CD14-positive monocyte (primary cell): ENCODE data around the gene CACNA2D2. TPM values are rescaled to one million over a fixed set of nuclear protein-coding genes. Genes with fewer than 3 reads are reported as not detected.

Experiments
- DNase-seq, 3 donors: peaks; one replicate each; pipeline ENCODE4 v3.0.0-alpha.2; 2011 to 2022
- H2AFZ ChIP-seq: 2 replicates; pipeline ENCODE4 v1.6.0; 2012; ENCODE audit warnings: mild to moderate bottlenecking, low read depth, low read length, inconsistent platforms; ENCODE audit not compliant: insufficient read depth, poor library complexity, severe bottlenecking
- H3K27ac ChIP-seq, 2 donors: 1 replicate in 1 of 2; 2 replicates in 1 of 2; pipeline ENCODE4 v1.5.1; 2012 to 2013; ENCODE audit warnings: low read length in 2 of 2, control low read depth in 1 of 2, inconsistent platforms in 1 of 2, low read depth in 1 of 2, mild to moderate bottlenecking in 1 of 2
- H3K27me3 ChIP-seq, 2 donors: one replicate each; pipeline versions ENCODE4 v1.6.0 to v1.6.1; 2011 to 2013; ENCODE audit warnings: low read length in 2 of 2; ENCODE audit not compliant: control insufficient read depth in 2 of 2, insufficient read depth in 2 of 2
- H3K36me3 ChIP-seq, 2 donors: replicated peaks in 1 of 2; 1 replicate in 1 of 2; 2 replicates in 1 of 2; pipeline versions ENCODE4 v1.5.1 to v1.6.1; 2012 to 2013; ENCODE audit warnings: low read length in 2 of 2, control low read depth in 1 of 2, inconsistent platforms in 1 of 2, mild to moderate bottlenecking in 1 of 2; ENCODE audit not compliant: insufficient read depth in 2 of 2, control insufficient read depth in 1 of 2
- H3K4me1 ChIP-seq, 2 donors: 1 replicate in 1 of 2; 2 replicates in 1 of 2; pipeline versions ENCODE4 v1.5.1 to v1.6.1; 2012 to 2013; ENCODE audit warnings: low read length in 2 of 2, control low read depth in 1 of 2, inconsistent platforms in 1 of 2, mild to moderate bottlenecking in 1 of 2, moderate library complexity in 1 of 2; ENCODE audit not compliant: insufficient read depth in 2 of 2, control insufficient read depth in 1 of 2
- H3K4me2 ChIP-seq: replicated peaks from 2 replicates; pipeline ENCODE3; 2012; ENCODE audit warnings: low read length, moderate library complexity, mild to moderate bottlenecking; ENCODE audit not compliant: poor library complexity, severe bottlenecking; ENCODE audit errors: extremely low read depth
- H3K4me3 ChIP-seq, 3 experiments: fragments of 200-600 bp in 1 of 3; sonication (generic) in 1 of 3; replicated peaks in 1 of 3; 1 replicate in 2 of 3; 2 replicates in 1 of 3; pipeline ENCODE4 v1.5.1; 2011 to 2013; ENCODE audit warnings: low read length in 3 of 3, mild to moderate bottlenecking in 3 of 3, control low read depth in 2 of 3, low read depth in 2 of 3, inconsistent platforms in 1 of 3, moderate library complexity in 1 of 3
- H3K79me2 ChIP-seq: 2 replicates; pipeline ENCODE4 v1.6.0; 2012; ENCODE audit warnings: mild to moderate bottlenecking, control low read depth, inconsistent platforms, low read length, moderate library complexity; ENCODE audit not compliant: insufficient read depth
- H3K9ac ChIP-seq: 2 replicates; pipeline ENCODE4 v1.6.0; 2017; ENCODE audit warnings: low read length, mild to moderate bottlenecking; ENCODE audit not compliant: insufficient read depth, poor library complexity, severe bottlenecking
- H3K9me3 ChIP-seq, 2 donors: replicated peaks in 1 of 2; 1 replicate in 1 of 2; 2 replicates in 1 of 2; pipeline versions ENCODE4 v1.5.1 to v1.6.1; 2012 to 2013; ENCODE audit warnings: low read length in 2 of 2, control low read depth in 1 of 2; ENCODE audit not compliant: control insufficient read depth in 1 of 2, insufficient read depth in 1 of 2
- H4K20me1 ChIP-seq: 2 replicates; pipeline ENCODE4 v1.6.0; 2012; ENCODE audit warnings: mild to moderate bottlenecking, low read length, control low read depth, moderate library complexity; ENCODE audit not compliant: insufficient read depth
- H3K27ac Mint-ChIP-seq, 7 donors: one replicate each; pipeline ENCODE4 v1.8.0; 2020; ENCODE audit warnings: mild to moderate bottlenecking in 7 of 7, mixed read lengths in 7 of 7, moderate library complexity in 6 of 7, inconsistent platforms in 2 of 7
- H3K27me3 Mint-ChIP-seq, 3 donors: one replicate each; pipeline ENCODE4 v1.8.0; 2021 to 2022; ENCODE audit warnings: low read depth in 3 of 3, mild to moderate bottlenecking in 3 of 3, mixed read lengths in 3 of 3, moderate library complexity in 3 of 3, inconsistent platforms in 1 of 3
- H3K36me3 Mint-ChIP-seq, 2 donors: one replicate each; pipeline ENCODE4 v1.8.0; 2020; ENCODE audit warnings: mixed read lengths in 2 of 2, inconsistent platforms in 1 of 2, mild to moderate bottlenecking in 1 of 2
- H3K4me1 Mint-ChIP-seq: one replicate; pipeline ENCODE4 v1.8.0; 2020; ENCODE audit warnings: mild to moderate bottlenecking, mixed read lengths
- H3K4me3 Mint-ChIP-seq, 2 donors: one replicate each; pipeline ENCODE4 v1.8.0; 2020; ENCODE audit warnings: mild to moderate bottlenecking in 2 of 2, mixed read lengths in 2 of 2, moderate library complexity in 1 of 2
- H3K9me3 Mint-ChIP-seq, 7 donors: one replicate each; pipeline ENCODE4 v1.8.0; 2020 to 2022; ENCODE audit warnings: mixed read lengths in 7 of 7, mild to moderate bottlenecking in 6 of 7, moderate library complexity in 6 of 7, inconsistent platforms in 2 of 7
- WGBS: methylation state at CpG from one replicate; pipeline ENCODE4 v1.1.5; 2013; ENCODE audit warnings: missing lambda C conversion rate; ENCODE audit not compliant: insufficient coverage; 5-methylcytosine and 5-hydroxymethylcytosine counted together
- intact Hi-C, 2 donors: fragments of 100-400 bp; cut with micrococcal nuclease; formaldehyde crosslinking; loops; one replicate each; pipeline versions ENCODE4 v1.15.0 to v1.15.1; 2023
- polyA plus RNA-seq, 3 donors: library from polyadenylated mRNA; depleted of rRNA in 1 of 3; unstranded in 2 of 3; stranded (reverse) in 1 of 3; fragments of 300-500 nt in 2 of 3; fragments of >200 nt in 1 of 3; fragmentation: Illumina TruSeq in 2 of 3; gene quantifications; 1 replicate in 2 of 3; 2 replicates in 1 of 3; pipeline ENCODE4 v1.2.3, GENCODE V29; 2012 to 2021
- TF ChIP-seq, protein P1 (sequence below): fragments of 200-600 bp; IDR thresholded peaks from one replicate; pipeline ENCODE4 v1.8.0; 2022; ENCODE audit warnings: antibody characterized with exemption, mild to moderate bottlenecking

Gene CACNA2D2
- polyA plus RNA-seq, 3 donors: 0.09 to 0.16 TPM; not detected in 1

DNA sequence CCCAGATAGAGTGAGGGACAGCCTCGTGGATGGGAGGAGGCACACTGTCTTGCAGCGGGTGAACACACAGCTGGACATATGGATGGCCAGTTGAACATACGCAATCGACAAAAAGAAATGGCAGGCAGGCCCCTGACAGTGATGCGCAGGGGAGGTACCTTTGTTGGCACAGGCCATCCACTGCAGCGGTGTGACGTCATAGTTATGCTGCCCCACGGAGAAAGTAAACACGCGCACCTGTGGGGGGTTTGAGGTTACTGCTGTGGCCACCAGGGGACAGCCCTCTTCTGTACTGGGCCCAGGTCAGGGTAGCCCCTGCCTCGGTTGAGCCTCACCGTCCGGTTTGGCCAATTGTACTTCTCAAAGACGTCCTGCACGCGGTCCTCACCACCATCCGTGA, 124.7 kb downstream of the CACNA2D2 start:
- Histone ChIP-seq H3K9ac (no peak overlapping the region), H3K4me2 (no peak overlapping the region), H3K36me3 (no peaks in the 10 kb centered on the region), H3K79me2 (no peaks in the 10 kb centered on the region), H2AFZ (no peak overlapping the region), H3K4me3 (no peak overlapping the region), H4K20me1 (no peaks in the 10 kb centered on the region), H3K27ac (no peak overlapping the region), H3K4me1 (no peaks in the 10 kb centered on the region), H3K9me3 (no peaks in the 10 kb centered on the region), H3K27me3 (no peaks in the 10 kb centered on the region)
- Mint-ChIP-seq H3K4me1 (no peaks in the 10 kb centered on the region), H3K4me3 (no peak overlapping the region), H3K36me3 (no peaks in the 10 kb centered on the region), H3K9me3 (no peaks in the 10 kb centered on the region), H3K27me3 (peaks cover 0 to 4% (median 0%) of the 10 kb centered on the region in 3 donors), H3K27ac (no peak overlapping the region)
- TF ChIP-seq, protein P1, sequence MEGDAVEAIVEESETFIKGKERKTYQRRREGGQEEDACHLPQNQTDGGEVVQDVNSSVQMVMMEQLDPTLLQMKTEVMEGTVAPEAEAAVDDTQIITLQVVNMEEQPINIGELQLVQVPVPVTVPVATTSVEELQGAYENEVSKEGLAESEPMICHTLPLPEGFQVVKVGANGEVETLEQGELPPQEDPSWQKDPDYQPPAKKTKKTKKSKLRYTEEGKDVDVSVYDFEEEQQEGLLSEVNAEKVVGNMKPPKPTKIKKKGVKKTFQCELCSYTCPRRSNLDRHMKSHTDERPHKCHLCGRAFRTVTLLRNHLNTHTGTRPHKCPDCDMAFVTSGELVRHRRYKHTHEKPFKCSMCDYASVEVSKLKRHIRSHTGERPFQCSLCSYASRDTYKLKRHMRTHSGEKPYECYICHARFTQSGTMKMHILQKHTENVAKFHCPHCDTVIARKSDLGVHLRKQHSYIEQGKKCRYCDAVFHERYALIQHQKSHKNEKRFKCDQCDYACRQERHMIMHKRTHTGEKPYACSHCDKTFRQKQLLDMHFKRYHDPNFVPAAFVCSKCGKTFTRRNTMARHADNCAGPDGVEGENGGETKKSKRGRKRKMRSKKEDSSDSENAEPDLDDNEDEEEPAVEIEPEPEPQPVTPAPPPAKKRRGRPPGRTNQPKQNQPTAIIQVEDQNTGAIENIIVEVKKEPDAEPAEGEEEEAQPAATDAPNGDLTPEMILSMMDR: no peak
- DNase-seq: no peak
- 95% methylated on average over 13 of the region's 17 CpGs for WGBS
- intact Hi-C loops: no loop called here

DNA sequence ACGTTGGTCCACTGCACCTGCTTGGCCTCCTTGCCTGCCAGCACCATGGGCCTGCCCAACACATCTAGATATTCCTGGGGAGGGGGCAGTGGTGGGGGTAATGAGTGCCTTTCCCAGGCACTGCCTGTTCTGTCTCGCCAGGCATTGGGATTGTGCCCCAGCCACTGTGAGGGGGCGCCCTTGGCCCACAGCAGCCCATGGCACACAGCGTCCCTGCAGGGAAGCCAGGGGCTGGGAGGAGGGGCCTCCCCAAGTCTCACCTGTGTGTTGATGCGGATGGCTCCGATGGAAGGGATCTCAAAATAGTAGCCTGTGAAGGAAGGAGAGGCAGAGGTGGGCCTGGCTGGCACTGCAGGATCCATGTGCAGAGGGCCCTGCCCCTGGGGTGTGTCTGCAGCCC, 125.4 kb downstream of the CACNA2D2 start:
- Mint-ChIP-seq H3K27ac (no peak overlapping the region), H3K27me3 (peaks cover 0 to 4% (median 0%) of the 10 kb centered on the region in 3 donors), H3K9me3 (no peaks in the 10 kb centered on the region), H3K4me1 (no peaks in the 10 kb centered on the region), H3K36me3 (no peaks in the 10 kb centered on the region), H3K4me3 (no peak overlapping the region)
- TF ChIP-seq, protein P1: no peak
- no peak for DNase-seq
- Histone ChIP-seq H3K4me3 (no peak overlapping the region), H2AFZ (no peak overlapping the region), H3K79me2 (no peaks in the 10 kb centered on the region), H3K27ac (no peak overlapping the region), H3K4me2 (no peak overlapping the region), H3K9ac (no peak overlapping the region), H3K9me3 (no peaks in the 10 kb centered on the region), H3K27me3 (no peaks in the 10 kb centered on the region), H3K4me1 (no peaks in the 10 kb centered on the region), H3K36me3 (no peaks in the 10 kb centered on the region), H4K20me1 (no peaks in the 10 kb centered on the region)
- 80% methylated on average over 2 of the region's 6 CpGs for whole genome bisulfite sequencing
- intact Hi-C loops: no loop called here
